Smooth muscle cell (in vitro differentiated cells): ENCODE measurements around the gene C1QC. TPM values are rescaled to one million over a fixed set of nuclear protein-coding genes. Genes with fewer than 3 reads are reported as not detected.

Experiments
- DNase-seq: peaks from one replicate; lab custom pipeline; 2025; ENCODE audit not compliant: unreplicated experiment; lab: John Stamatoyannopoulos, UW
- H2AFZ ChIP-seq: fragments of 200-600 bp; sonication (generic); 2 replicates; pipeline ENCODE4 v1.6.0; 2016; ENCODE audit warnings: antibody characterized with exemption, low read depth, mild to moderate bottlenecking
- H3F3A ChIP-seq: fragments of 200-600 bp; sonication (generic); 2 replicates; pipeline ENCODE4 v1.6.0; 2017; ENCODE audit warnings: antibody characterized with exemption, low read depth
- H3K27ac ChIP-seq: fragments of 200-600 bp; sonication (generic); 2 replicates; pipeline ENCODE4 v1.5.1; 2016; ENCODE audit warnings: low read depth, mild to moderate bottlenecking
- H3K27me3 ChIP-seq: fragments of 200-600 bp; sonication (generic); 2 replicates; pipeline ENCODE4 v1.6.1; 2016; ENCODE audit warnings: low read depth, mild to moderate bottlenecking
- H3K36me3 ChIP-seq: fragments of 200-600 bp; sonication (generic); 2 replicates; pipeline ENCODE4 v1.5.1; 2016; ENCODE audit warnings: low read depth
- H3K4me1 ChIP-seq: fragments of 200-600 bp; sonication (generic); 2 replicates; pipeline ENCODE4 v1.5.1; 2016; ENCODE audit warnings: low read depth
- H3K4me2 ChIP-seq: fragments of 200-600 bp; sonication (generic); 2 replicates; pipeline ENCODE4 v1.6.0; 2016; ENCODE audit warnings: mild to moderate bottlenecking
- H3K4me3 ChIP-seq: fragments of 200-600 bp; sonication (generic); 2 replicates; pipeline ENCODE4 v1.5.1; 2016; ENCODE audit warnings: mild to moderate bottlenecking
- H3K79me2 ChIP-seq: fragments of 200-600 bp; sonication (generic); 2 replicates; pipeline ENCODE4 v1.6.0; 2016; ENCODE audit warnings: low read depth, mild to moderate bottlenecking
- H3K9ac ChIP-seq: fragments of 200-600 bp; sonication (generic); 2 replicates; pipeline ENCODE4 v1.6.0; 2016; ENCODE audit warnings: low read depth
- H3K9me3 ChIP-seq: fragments of 200-600 bp; sonication (generic); replicated peaks from 2 replicates; pipeline ENCODE4 v1.5.1; 2016; ENCODE audit warnings: low read depth
- H4K20me1 ChIP-seq: fragments of 200-600 bp; sonication (generic); 2 replicates; pipeline ENCODE4 v1.6.0; 2016; ENCODE audit warnings: low read depth
- WGBS: methylation state at CpG from one replicate; pipeline ENCODE4 v1.1.7; 2016; ENCODE audit warnings: low lambda C conversion rate; 5-methylcytosine and 5-hydroxymethylcytosine counted together
- microRNA-seq: library from miRNA; unstranded; fragments of <30 nt; microRNA quantifications from one replicate; pipeline ENCODE4, GENCODE V29; 2016; ENCODE audit warnings: borderline number of aligned reads
- polyA plus RNA-seq: library from polyadenylated mRNA; unstranded; fragments of >200 nt; fragmentation: Nextera tagmentation; extraction: Ambion mirVana; gene quantifications from 2 replicates; pipeline ENCODE4 v1.2.1, GENCODE V29; 2016
- small RNA-seq: library from RNA; depleted of rRNA; stranded (forward); fragments of <200 nt; gene quantifications from one replicate; pipeline ENCODE3, GENCODE V24; 2014
- total RNA-seq: library from RNA; depleted of rRNA; stranded (reverse); fragments of >200 nt; gene quantifications from 2 replicates; pipeline ENCODE4 v1.2.3, GENCODE V29; 2014
- TF ChIP-seq, protein P1 (sequence below): fragments of 200-600 bp; sonication (generic); IDR thresholded peaks from 2 replicates; pipeline ENCODE4 v1.5.1; 2017; ENCODE audit warnings: borderline replicate concordance, mild to moderate bottlenecking, antibody characterized with exemption; ENCODE audit not compliant: insufficient read depth, poor library complexity, severe bottlenecking

Gene C1QC
- total and polyA plus RNA-seq, 2 experiments from 2014 or later = not detected

DNA sequence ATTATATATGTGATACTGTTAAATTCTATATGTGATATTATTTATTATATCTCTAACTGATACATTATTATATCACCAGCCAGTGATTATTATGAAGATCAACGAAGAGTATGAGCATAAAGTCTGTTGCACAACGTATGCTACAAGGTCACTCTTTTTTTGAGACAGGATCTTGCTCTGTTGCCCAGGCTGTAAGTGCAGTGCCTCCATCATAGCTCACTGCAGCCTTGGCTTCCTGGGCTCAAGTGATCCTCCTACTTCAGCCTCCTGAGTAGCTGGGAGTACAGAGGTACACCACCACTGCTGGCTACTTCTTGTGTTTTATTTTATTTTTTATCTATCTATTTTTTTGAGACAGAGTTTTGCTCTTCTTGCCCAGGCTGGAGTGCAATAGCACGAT lies 53.2 kb downstream of the C1QC start:
- WGBS = 87% methylated on average over 3 of the region's 3 CpGs
- Histone ChIP-seq H3F3A (no peaks in the 10 kb centered on the region), H2AFZ (no peak overlapping the region), H3K9ac (no peak overlapping the region), H3K4me3 (no peak overlapping the region), H3K27ac (no peak overlapping the region), H3K27me3 (peaks cover 27% of the 10 kb centered on the region), H3K4me2 (no peak overlapping the region), H4K20me1 (no peaks in the 10 kb centered on the region), H3K9me3 (no peaks in the 10 kb centered on the region), H3K79me2 (no peaks in the 10 kb centered on the region), H3K4me1 (no peaks in the 10 kb centered on the region), H3K36me3 (no peaks in the 10 kb centered on the region)
- TF ChIP-seq, protein P1, sequence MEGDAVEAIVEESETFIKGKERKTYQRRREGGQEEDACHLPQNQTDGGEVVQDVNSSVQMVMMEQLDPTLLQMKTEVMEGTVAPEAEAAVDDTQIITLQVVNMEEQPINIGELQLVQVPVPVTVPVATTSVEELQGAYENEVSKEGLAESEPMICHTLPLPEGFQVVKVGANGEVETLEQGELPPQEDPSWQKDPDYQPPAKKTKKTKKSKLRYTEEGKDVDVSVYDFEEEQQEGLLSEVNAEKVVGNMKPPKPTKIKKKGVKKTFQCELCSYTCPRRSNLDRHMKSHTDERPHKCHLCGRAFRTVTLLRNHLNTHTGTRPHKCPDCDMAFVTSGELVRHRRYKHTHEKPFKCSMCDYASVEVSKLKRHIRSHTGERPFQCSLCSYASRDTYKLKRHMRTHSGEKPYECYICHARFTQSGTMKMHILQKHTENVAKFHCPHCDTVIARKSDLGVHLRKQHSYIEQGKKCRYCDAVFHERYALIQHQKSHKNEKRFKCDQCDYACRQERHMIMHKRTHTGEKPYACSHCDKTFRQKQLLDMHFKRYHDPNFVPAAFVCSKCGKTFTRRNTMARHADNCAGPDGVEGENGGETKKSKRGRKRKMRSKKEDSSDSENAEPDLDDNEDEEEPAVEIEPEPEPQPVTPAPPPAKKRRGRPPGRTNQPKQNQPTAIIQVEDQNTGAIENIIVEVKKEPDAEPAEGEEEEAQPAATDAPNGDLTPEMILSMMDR = no peak
- no peak for DNase-seq

Small RNA genes lying within 50 kb of the gene (microRNA-seq; reads per million reads assigned to microRNA genes)
- not detected for gene MIR6127

Small RNA genes lying within 50 kb of the gene (small RNA-seq; reads per million reads assigned to genes)
- gene MIR6127 = not detected

Other genes starting within 250 kb of the C1QC start
- 10.9 and 14.6 TPM in 2 replicates for gene ZBTB40, start 191.8 kb upstream of the C1QC start, total RNA-seq
- gene ZBTB40, start 191.8 kb upstream of the C1QC start, polyA plus RNA-seq = 3.8 and 4.1 TPM in 2 replicates
- gene EPHA8, start 80.1 kb upstream of the C1QC start, total RNA-seq = not detected in 2 replicates
- gene EPHA8, start 80.1 kb upstream of the C1QC start, polyA plus RNA-seq = not detected in 2 replicates
- gene C1QA, start 7.0 kb upstream of the C1QC start, total RNA-seq = not detected in 2 replicates
- gene C1QA, start 7.0 kb upstream of the C1QC start, polyA plus RNA-seq = not detected in 2 replicates
- not detected in 2 replicates for gene C1QB, start 9.6 kb downstream of the C1QC start, total RNA-seq
- gene C1QB, start 9.6 kb downstream of the C1QC start, polyA plus RNA-seq = not detected in 2 replicates
- 1.8 and 6.7 TPM in 2 replicates for gene EPHB2, start 67.2 kb downstream of the C1QC start, total RNA-seq
- gene EPHB2, start 67.2 kb downstream of the C1QC start, polyA plus RNA-seq = 1.1 and 2.7 TPM in 2 replicates